ENCODE results near the gene SLC37A1.

DNA sequence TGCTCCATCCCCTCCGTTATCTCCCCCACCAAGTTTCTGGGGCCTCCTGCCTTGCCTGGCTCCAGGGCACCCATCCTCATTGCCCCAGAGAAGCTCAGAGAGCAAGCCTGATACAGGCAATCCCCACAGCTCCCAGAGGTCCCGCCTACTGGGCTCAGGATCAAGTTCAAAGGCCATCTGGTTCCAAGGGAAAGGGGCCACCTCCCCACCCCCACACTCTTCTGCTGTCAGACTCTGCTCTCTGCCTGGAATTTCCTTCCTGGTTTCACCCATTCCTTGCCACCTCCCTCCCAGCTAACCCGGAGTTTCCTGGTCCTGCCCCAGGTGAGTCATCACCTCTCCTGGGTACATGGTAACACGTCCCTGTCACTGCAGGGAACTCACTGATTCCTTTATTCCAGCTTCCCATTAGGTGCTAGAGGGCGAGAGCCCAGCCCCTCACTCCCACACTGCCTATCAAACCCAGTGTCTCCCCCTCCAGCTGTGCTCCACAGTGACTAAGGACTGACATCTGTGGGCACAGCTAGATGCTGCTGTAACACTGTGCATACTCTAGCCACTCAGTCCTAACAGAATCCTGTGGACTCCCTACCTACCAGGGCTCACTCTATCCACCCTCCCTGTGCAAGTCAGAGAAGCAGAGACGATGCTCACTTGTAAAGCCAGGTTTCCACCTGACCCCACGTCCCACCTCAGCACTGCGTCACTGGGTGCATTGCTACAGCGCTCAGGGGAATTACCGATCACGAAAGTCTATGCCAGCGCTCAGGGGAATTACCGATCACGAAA lies 39.4 kb upstream of the SLC37A1 start:
- TF ChIP-seq, protein P1, sequence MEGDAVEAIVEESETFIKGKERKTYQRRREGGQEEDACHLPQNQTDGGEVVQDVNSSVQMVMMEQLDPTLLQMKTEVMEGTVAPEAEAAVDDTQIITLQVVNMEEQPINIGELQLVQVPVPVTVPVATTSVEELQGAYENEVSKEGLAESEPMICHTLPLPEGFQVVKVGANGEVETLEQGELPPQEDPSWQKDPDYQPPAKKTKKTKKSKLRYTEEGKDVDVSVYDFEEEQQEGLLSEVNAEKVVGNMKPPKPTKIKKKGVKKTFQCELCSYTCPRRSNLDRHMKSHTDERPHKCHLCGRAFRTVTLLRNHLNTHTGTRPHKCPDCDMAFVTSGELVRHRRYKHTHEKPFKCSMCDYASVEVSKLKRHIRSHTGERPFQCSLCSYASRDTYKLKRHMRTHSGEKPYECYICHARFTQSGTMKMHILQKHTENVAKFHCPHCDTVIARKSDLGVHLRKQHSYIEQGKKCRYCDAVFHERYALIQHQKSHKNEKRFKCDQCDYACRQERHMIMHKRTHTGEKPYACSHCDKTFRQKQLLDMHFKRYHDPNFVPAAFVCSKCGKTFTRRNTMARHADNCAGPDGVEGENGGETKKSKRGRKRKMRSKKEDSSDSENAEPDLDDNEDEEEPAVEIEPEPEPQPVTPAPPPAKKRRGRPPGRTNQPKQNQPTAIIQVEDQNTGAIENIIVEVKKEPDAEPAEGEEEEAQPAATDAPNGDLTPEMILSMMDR (IDR thresholded peaks at IDR 0.05) = no peak
- TF ChIP-seq POLR2A (IDR thresholded peaks at IDR 0.05) = no peak

All from uterus (tissue), 2 donors.